Activated CD8-positive, alpha-beta memory T cell treated with anti-CD3 and anti-CD28 coated beads, Interleukin-2, amount 10 ng/mL, durations not matched to agents 7 days and 5 days (primary cell): Measurements from ENCODE around the gene TNFRSF13B. TPM values are rescaled to one million over a fixed set of nuclear protein-coding genes. Genes with fewer than 3 reads are reported as not detected.
"Not testable (repeated sequence)": the region's sequence is repeated elsewhere in the genome, so short reads cannot be mapped to it uniquely, and the experiment has no call there.

Experiments used
- ATAC-seq: fragments of 150-1000 bp; cut with Tn5 transposase; one replicate; pipeline ENCODE4 v1.10.0; 2021; ENCODE audit warnings: moderate library complexity
- CTCF ChIA-PET: fragments of 350-600 bp; sonication (Branson Sonifier 250); formaldehyde crosslinking; loops from one replicate; lab custom pipeline; 2021; ENCODE audit warnings: antibody characterized with exemption; lab: Charles Lee
- DNase-seq: peaks from one replicate; pipeline ENCODE4 v3.0.0-alpha.2; 2020
- H3K27ac Mint-ChIP-seq: one replicate; pipeline ENCODE4 v1.8.0; 2021; ENCODE audit warnings: mild to moderate bottlenecking, mixed read lengths
- H3K27me3 Mint-ChIP-seq: one replicate; pipeline ENCODE4 v1.8.0; 2021; ENCODE audit warnings: mixed read lengths
- H3K36me3 Mint-ChIP-seq: one replicate; pipeline ENCODE4 v1.8.0; 2021; ENCODE audit warnings: mild to moderate bottlenecking, mixed read lengths
- H3K4me1 Mint-ChIP-seq: one replicate; pipeline ENCODE4 v1.8.0; 2021; ENCODE audit warnings: mixed read lengths
- H3K4me3 Mint-ChIP-seq: one replicate; pipeline ENCODE4 v1.8.0; 2021; ENCODE audit warnings: mild to moderate bottlenecking, moderate library complexity, mixed read lengths
- H3K9me3 Mint-ChIP-seq: one replicate; pipeline ENCODE4 v1.8.0; 2022; ENCODE audit warnings: low read depth, mixed read lengths
- total RNA-seq, 2 experiments: library from RNA; stranded (reverse); gene quantifications; one replicate each; pipeline ENCODE4 v1.2.3, GENCODE V29; 2021

The TNFRSF13B gene
- total RNA-seq, 2 experiments from 2014 or later, result not detected

DNA sequence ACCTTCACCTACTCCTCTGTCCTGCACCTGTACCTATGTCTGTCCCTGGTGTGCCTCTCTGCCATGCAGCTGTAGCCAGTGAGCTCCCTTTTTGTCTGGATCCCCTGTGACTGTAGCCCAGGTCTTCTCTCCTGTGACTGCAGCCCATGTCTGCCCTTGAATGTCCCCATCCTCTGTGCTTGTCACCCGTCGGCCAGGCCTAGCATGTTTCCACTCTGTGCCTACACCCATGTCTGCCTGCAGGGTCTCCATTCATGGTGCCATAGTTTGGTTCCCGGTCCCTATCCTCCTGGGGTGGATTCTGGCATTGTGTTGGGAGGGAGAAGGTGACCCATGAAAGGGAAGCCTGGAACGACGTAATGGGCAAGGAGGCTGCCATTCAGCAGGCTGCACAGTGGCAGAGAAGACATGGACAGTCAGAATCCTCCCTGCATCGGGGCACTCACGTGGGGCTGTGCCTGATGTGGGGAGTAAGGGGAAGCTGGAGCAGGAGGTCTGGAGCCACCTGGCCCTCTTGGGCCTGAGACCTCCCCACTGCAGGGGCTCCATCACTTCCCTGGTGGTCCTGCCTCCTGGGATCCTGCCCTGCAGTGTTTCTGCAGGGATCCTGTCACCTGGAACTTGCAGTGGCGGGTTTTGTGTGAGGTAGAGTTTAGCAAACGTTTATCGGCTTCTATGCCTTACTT is 74.6 kb downstream of the TNFRSF13B start:
- H3K36me3 Mint-ChIP-seq, H3K9me3 Mint-ChIP-seq, ATAC-seq, H3K27ac Mint-ChIP-seq, H3K4me1 Mint-ChIP-seq, CTCF ChIA-PET, DNase-seq, H3K4me3 Mint-ChIP-seq: not testable (repeated sequence)
- H3K27me3 Mint-ChIP-seq, result peaks cover 28% of the 10 kb centered on the region

- H3K27ac Mint-ChIP-seq, H3K4me3 Mint-ChIP-seq, ATAC-seq, H3K4me1 Mint-ChIP-seq, CTCF ChIA-PET, H3K9me3 Mint-ChIP-seq, DNase-seq, H3K36me3 Mint-ChIP-seq: not testable (repeated sequence)
- H3K27me3 Mint-ChIP-seq, result peaks cover 18% of the 10 kb centered on the region
Measured at GRCh38 chr17:16896235-16896634, 75.7 kb downstream of the TNFRSF13B start.

GRCh38 chr17:16893527-16893926 is 78.4 kb downstream of the TNFRSF13B start:
- not testable (repeated sequence) for H3K27me3 Mint-ChIP-seq, H3K4me3 Mint-ChIP-seq

DNA sequence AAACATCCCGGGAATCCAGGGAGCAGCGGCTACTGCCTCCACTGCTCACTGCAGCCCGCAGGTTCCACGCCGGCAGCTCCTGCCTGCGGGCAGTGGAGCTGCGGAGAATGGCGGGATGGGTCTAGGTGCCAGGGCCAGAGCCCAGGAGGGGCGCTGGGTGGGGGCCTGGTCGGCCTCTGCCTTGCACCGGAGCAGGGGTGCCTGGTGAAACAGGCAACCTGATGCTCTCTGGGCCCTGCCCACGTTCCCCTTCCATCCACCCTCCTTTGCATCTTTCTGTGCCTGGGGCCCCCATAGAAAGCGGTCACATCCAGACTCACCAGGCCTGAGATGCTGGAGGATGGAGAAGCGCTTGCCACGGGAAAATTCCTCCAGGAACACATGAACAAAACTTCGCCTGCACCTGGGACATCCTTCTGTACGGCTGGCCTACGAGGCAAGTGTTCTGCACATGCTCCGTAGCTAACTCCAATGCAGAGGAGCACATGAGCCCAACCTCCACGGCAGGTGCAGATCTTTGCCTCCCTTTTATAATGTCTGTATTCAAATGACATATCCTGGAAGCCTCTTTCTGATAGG is 79.0 kb downstream of the TNFRSF13B start:
- H3K9me3 Mint-ChIP-seq, CTCF ChIA-PET, H3K4me1 Mint-ChIP-seq, H3K4me3 Mint-ChIP-seq, H3K36me3 Mint-ChIP-seq, H3K27me3 Mint-ChIP-seq, DNase-seq, H3K27ac Mint-ChIP-seq, ATAC-seq: not testable (repeated sequence)

More at GRCh38 chr17:16893527-16893926, 78.4 kb downstream of the TNFRSF13B start:
- H3K4me1 Mint-ChIP-seq, ATAC-seq, CTCF ChIA-PET, H3K9me3 Mint-ChIP-seq, H3K36me3 Mint-ChIP-seq, H3K27ac Mint-ChIP-seq, DNase-seq: not testable (repeated sequence)

DNA sequence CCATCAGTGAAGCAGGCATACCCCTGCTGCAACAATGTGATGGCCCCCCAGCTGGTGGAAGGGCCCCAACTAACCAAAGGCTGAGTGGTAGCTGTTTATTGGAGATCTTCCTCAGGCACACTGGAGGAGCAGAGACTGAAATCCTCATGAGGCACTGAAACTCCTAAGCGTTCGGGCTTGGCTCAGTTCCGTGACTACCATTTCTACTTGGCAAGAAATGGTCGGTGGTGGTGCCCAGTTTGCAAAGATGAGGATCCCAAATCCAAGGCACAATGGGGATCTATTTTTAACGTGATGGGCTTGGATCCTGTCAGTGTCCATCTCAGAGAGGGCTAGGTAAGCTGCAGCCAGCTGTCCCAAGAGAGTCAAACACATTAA is 82.8 kb downstream of the TNFRSF13B start:
- H3K27ac Mint-ChIP-seq, result no peak overlapping the region
- no peak for DNase-seq
- no peaks in the 10 kb centered on the region for H3K36me3 Mint-ChIP-seq
- ATAC-seq, result no peak
- H3K9me3 Mint-ChIP-seq, result no peaks in the 10 kb centered on the region
- CTCF ChIA-PET, result no interaction called here
- no peak overlapping the region for H3K4me3 Mint-ChIP-seq
- H3K4me1 Mint-ChIP-seq, result no peaks in the 10 kb centered on the region
- H3K27me3 Mint-ChIP-seq, result peaks cover 2% of the 10 kb centered on the region

Other genes with a start within 250 kb of the TNFRSF13B start
- 100 to 1,000 TPM; 206 to 209 TPM for gene MPRIP, start 70.3 kb upstream of the TNFRSF13B start, total RNA-seq
- gene PLD6, start 234.2 kb upstream of the TNFRSF13B start, total RNA-seq, result 10 to 100 TPM in 1 of 2 experiments, 1 to 10 TPM in 1; 5.2 to 12.5 TPM